Measurements from ENCODE around the gene CDH23. TPM values are rescaled to one million over a fixed set of nuclear protein-coding genes. Genes with fewer than 3 reads are reported as not detected.

Gene CDH23
- total RNA-seq, 2 donors from 2014 or later, result 3.9 to 74.8 TPM

DNA sequence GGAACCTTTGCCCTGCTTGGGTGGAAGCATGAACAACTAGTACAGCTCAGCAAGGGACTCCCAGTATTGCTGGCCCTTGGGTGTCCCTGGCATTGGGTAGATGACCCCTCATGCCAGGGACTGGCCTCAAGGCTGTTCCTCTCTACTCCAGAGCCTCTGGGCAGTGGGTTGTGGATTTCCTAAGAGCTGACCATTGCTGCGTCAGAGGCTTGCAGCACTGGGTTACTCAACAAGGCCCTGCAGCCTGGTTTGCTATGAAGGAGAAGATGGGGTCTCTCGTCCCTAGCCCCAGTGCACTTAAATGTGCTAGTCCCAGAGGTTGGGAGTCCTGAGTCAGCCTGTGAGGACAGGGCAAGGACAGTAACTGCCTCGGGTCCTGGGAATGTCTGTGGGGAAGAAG, 374.1 kb downstream of the CDH23 start:
- Histone ChIP-seq H3K27ac (peak overlapping the region; percentile 86), H3K36me3 (no peaks in the 10 kb centered on the region), H3K27me3 (replicated peaks; ENCODE audit: insufficient read depth) (no peaks in the 10 kb centered on the region), H3K4me1 (replicated peaks) (no peaks in the 10 kb centered on the region), H3K4me3 (no peak overlapping the region), H3K9me3 (no peaks in the 10 kb centered on the region)
- intact Hi-C loops (cut with DNase I), result loop anchor here (5.0 kb wide), 1 partner anchor 58 kb away; no protein-coding TSS in a partner anchor
- DNase-seq (ENCODE audit: low spot score), result no peak
- 85% methylated on average over 3 of the region's 3 CpGs for WGBS
- no peak for TF ChIP-seq POLR2AphosphoS5 (IDR thresholded peaks at IDR 0.05)
- TF ChIP-seq POLR2A (IDR thresholded peaks at IDR 0.05), result no peak
- TF ChIP-seq CTCF (IDR thresholded peaks at IDR 0.05), result no peak

DNA sequence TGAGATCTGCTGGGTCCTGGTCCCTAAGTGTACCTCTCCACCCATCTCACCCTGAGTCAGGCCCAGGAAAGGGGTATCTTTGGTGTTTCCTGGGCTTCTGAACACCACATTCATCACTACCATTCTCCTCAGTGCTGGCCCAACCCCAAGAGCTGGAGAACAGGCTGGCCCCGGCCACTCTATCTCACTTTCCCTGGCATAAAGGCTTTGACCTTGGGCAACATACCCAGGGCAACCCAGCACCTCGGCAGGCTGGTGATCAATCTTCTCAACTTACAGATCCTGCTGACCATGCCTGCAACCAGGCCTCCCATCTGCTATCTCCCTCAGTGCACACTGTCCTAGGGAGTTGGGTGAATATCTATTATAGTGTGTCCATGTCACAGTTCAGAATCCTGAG, 374.5 kb downstream of the CDH23 start:
- Histone ChIP-seq H3K4me1 (replicated peaks) (no peaks in the 10 kb centered on the region), H3K36me3 (no peaks in the 10 kb centered on the region), H3K4me3 (no peak overlapping the region), H3K27ac (peak overlapping the region; percentile 86), H3K9me3 (no peaks in the 10 kb centered on the region), H3K27me3 (replicated peaks; ENCODE audit: insufficient read depth) (no peaks in the 10 kb centered on the region)
- no peak for DNase-seq (ENCODE audit: low spot score)
- no peak for TF ChIP-seq POLR2AphosphoS5 (IDR thresholded peaks at IDR 0.05)
- no peak for TF ChIP-seq CTCF (IDR thresholded peaks at IDR 0.05)
- no peak for TF ChIP-seq POLR2A (IDR thresholded peaks at IDR 0.05)
- 53% methylated on average over 2 of the region's 2 CpGs for WGBS
- intact Hi-C loops (cut with DNase I), result loop anchor here (5.0 kb wide), 1 partner anchor 59 kb away; no protein-coding TSS in a partner anchor

DNA sequence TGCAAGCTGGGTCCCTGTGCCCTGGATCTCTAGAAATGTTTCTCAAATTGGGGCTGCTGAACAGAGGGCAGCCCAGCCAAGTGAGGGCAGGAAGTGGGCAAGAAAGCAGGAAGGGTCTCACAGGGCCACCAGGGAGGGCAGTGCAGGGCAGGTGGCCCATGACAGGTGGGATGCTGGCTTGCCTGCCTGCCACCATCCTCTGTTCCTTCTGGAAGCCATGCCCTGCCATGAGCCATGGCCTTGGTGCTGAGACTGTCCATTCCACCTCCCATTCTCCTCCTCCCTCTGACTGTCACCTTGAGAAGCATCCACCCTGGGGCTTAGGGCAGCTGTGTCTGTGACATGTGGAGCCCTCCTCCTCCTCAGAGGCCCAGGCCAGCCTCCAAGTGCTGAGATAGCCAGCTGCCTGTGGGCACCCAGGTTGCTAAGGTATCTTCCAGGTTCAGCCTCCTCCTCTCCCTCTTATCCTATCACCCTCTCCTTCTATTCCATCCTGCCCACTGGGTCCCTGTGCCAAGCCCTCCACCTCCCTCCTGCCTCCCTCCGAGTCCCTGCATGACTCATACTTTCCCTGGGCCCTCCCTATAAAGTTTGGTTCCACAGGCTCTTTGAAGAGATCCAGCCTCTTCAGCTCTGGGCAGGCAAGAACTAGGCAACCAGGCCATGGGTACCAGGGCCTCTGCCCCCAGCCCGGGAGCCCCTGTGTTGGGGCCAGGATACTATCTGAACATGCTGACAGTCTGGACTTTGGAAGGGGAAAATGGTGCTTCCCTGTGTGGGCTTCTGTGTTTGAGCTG, 375.3 kb downstream of the CDH23 start:
- H3K4me3 ChIP-seq, result peak overlapping the region; percentile 55 to 56
- DNase-seq (ENCODE audit: low spot score), result peak; percentile 42
- intact Hi-C loops (cut with DNase I), result loop anchor here (5.0 kb wide), 1 partner anchor 60 kb away; no protein-coding TSS in a partner anchor
- WGBS, result 11% methylated on average over 2 of the region's 2 CpGs
- peak overlapping the region; percentile 86 for H3K27ac ChIP-seq
- no peaks in the 10 kb centered on the region for H3K27me3 ChIP-seq (replicated peaks; ENCODE audit: insufficient read depth)
- H3K9me3 ChIP-seq, result no peaks in the 10 kb centered on the region
- H3K4me1 ChIP-seq (replicated peaks), result no peaks in the 10 kb centered on the region
- TF ChIP-seq CTCF (IDR thresholded peaks at IDR 0.05) (no peak), POLR2A (IDR thresholded peaks at IDR 0.05) (peak; percentile 45), POLR2AphosphoS5 (IDR thresholded peaks at IDR 0.05) (peak; percentile 66)
- no peaks in the 10 kb centered on the region for H3K36me3 ChIP-seq

GRCh38 chr10:71772832-71773220, 376.1 kb downstream of the CDH23 start:
- WGBS, result 39% methylated on average over 4 of the region's 4 CpGs
- H3K27me3 ChIP-seq (replicated peaks; ENCODE audit: insufficient read depth), result no peaks in the 10 kb centered on the region
- no peaks in the 10 kb centered on the region for H3K9me3 ChIP-seq
- H3K4me3 ChIP-seq, result peak overlapping the region; percentile 55 to 56
- H3K36me3 ChIP-seq, result no peaks in the 10 kb centered on the region
- H3K27ac ChIP-seq, result peak overlapping the region; percentile 86
- H3K4me1 ChIP-seq (replicated peaks), result no peaks in the 10 kb centered on the region
- intact Hi-C loops (cut with DNase I), result loop anchor here (5.0 kb wide), 1 partner anchor 61 kb away; no protein-coding TSS in a partner anchor
- no peak for TF ChIP-seq POLR2AphosphoS5 (IDR thresholded peaks at IDR 0.05)
- no peak for TF ChIP-seq POLR2A (IDR thresholded peaks at IDR 0.05)
- no peak for TF ChIP-seq CTCF (IDR thresholded peaks at IDR 0.05)
- no peak for DNase-seq (ENCODE audit: low spot score)
